Panc1 (cell line): Measurements from ENCODE around the gene IFNAR1. TPM values are rescaled to one million over a fixed set of nuclear protein-coding genes. Genes with fewer than 3 reads are reported as not detected.

Experiments
- ATAC-seq: fragments of 200-7000 bp; cut with Tn5 transposase; 2 replicates; pipeline ENCODE4 v1.9.1; 2020; ENCODE audit warnings: mild to moderate bottlenecking, moderate library complexity
- BruUV-seq: library from RNA; stranded (reverse); fragments of 400-500 nt; replicated peaks from 2 replicates; lab custom pipeline; 2021; lab: Mats Ljungman, UMichigan
- CTCF ChIA-PET: fragments of 300-600 bp; sonication (Branson Sonifier 250); formaldehyde crosslinking; loops from one replicate; lab custom pipeline; 2022; ENCODE audit warnings: antibody characterized with exemption; lab: Charles Lee
- POLR2A ChIA-PET: fragments of 300-600 bp; sonication (Branson Sonifier 250); formaldehyde crosslinking; loops from one replicate; lab custom pipeline; 2022; ENCODE audit warnings: antibody characterized with exemption; lab: Charles Lee
- DNase-seq: peaks from one replicate; pipeline ENCODE4 v3.0.0-alpha.2; 2010; ENCODE audit warnings: low read depth, low spot score
- H3K27ac ChIP-seq: 2 replicates; pipeline ENCODE4 v1.5.1; 2011; ENCODE audit warnings: mild to moderate bottlenecking, low read length, inconsistent platforms
- H3K27me3 ChIP-seq: fragments of 200-500 bp; sonication (Bioruptor generic); 2 replicates; pipeline ENCODE4 v1.6.0; 2014; ENCODE audit warnings: low read length, inconsistent platforms; ENCODE audit not compliant: control insufficient read depth, insufficient read depth
- H3K36me3 ChIP-seq: fragments of 200-500 bp; sonication (Bioruptor generic); 2 replicates; pipeline ENCODE4 v1.5.1; 2014; ENCODE audit warnings: inconsistent platforms, mild to moderate bottlenecking, low read length, moderate library complexity; ENCODE audit not compliant: control insufficient read depth, insufficient read depth
- H3K4me1 ChIP-seq: 2 replicates; pipeline ENCODE4 v1.5.1; 2011; ENCODE audit warnings: inconsistent platforms, mild to moderate bottlenecking, low read length, moderate library complexity; ENCODE audit not compliant: control insufficient read depth, insufficient read depth
- H3K4me3 ChIP-seq, 2 experiments: 2 replicates each; pipeline ENCODE4 v1.5.1; 2011 to 2012; ENCODE audit warnings: low read depth in 2 of 2, low read length in 2 of 2, mild to moderate bottlenecking in 2 of 2, inconsistent platforms in 1 of 2, moderate library complexity in 1 of 2
- H3K9me3 ChIP-seq: fragments of 200-500 bp; sonication (Bioruptor generic); 2 replicates; pipeline ENCODE4 v1.5.1; 2014; ENCODE audit warnings: low read depth, mild to moderate bottlenecking, inconsistent platforms, low read length, moderate library complexity; ENCODE audit not compliant: control insufficient read depth, insufficient read depth
- CTCF ChIP-seq: fragments of 450-650 bp; IDR thresholded peaks from 2 replicates; pipeline ENCODE4 v1.5.1; 2017; ENCODE audit warnings: mild to moderate bottlenecking
- POLR2AphosphoS5 ChIP-seq: IDR thresholded peaks from 2 replicates; pipeline ENCODE4 v1.6.1; 2012; ENCODE audit warnings: mild to moderate bottlenecking, low read depth, low read length, moderate library complexity
- REST ChIP-seq, 2 experiments: IDR thresholded peaks; 2 replicates each; pipeline ENCODE4 v1.6.1; 2011 to 2012; ENCODE audit warnings: low read depth in 2 of 2, control low read depth in 1 of 2, low read length in 1 of 2, mild to moderate bottlenecking in 1 of 2, moderate library complexity in 1 of 2; ENCODE audit not compliant: insufficient read depth in 1 of 2
- SIN3A ChIP-seq: IDR thresholded peaks from 2 replicates; pipeline ENCODE4 v1.6.1; 2012; ENCODE audit warnings: low read depth, mild to moderate bottlenecking, low read length, moderate library complexity, borderline replicate concordance; ENCODE audit not compliant: insufficient read depth
- TCF7L2 ChIP-seq: IDR thresholded peaks from 2 replicates; pipeline ENCODE4 v1.6.1; 2011; ENCODE audit warnings: mild to moderate bottlenecking, low read depth, low read length, inconsistent platforms
- in situ Hi-C: cut with HindIII; loops from 2 replicates; pipeline ENCODE4 v1.10.0; 2016; ENCODE audit warnings: low sequenced_read_pairs, low pct_unique_long_range_greater_than_20kb
- intact Hi-C: fragments of 100-400 bp; cut with micrococcal nuclease; formaldehyde crosslinking; loops from one replicate; pipeline ENCODE4 v1.10.0; 2022; ENCODE audit not compliant: unreplicated experiment
- total RNA-seq: library from RNA; stranded (reverse); gene quantifications from one replicate; pipeline ENCODE4 v1.2.1, GENCODE V29; 2021; ENCODE audit not compliant: unreplicated experiment

The IFNAR1 gene
- total RNA-seq, 1 experiment from 2014 or later, result 23.8 TPM

GRCh38 chr21:33367309-33367973 lies 42.7 kb downstream of the IFNAR1 start:
- Histone ChIP-seq H3K4me3 (no peak overlapping the region), H3K27ac (no peak overlapping the region), H3K36me3 (no peaks in the 10 kb centered on the region), H3K9me3 (no peaks in the 10 kb centered on the region; the same call in 1 of the 2 replicates), H3K4me1 (no peaks in the 10 kb centered on the region), H3K27me3 (no peaks in the 10 kb centered on the region)
- ATAC-seq (no peak), DNase-seq (no peak)
- ChIA-PET CTCF (interaction anchor here (0.6 kb wide), 1 partner anchor 65 kb away, joined by 5 read pairs; no protein-coding TSS in a partner anchor), POLR2A (no interaction called here)
- intact Hi-C loops (no loop called here), in situ Hi-C loops (no loop called here)
- no peak for TF ChIP-seq POLR2AphosphoS5
- BruUV-seq, result no TSS peak

- ATAC-seq, result no peak
- H3K9me3 ChIP-seq, result no peaks in the 10 kb centered on the region; the same call in 1 of the 2 replicates
- intact Hi-C loops (no loop called here), in situ Hi-C loops (no loop called here)
- ChIA-PET CTCF (no interaction called here), POLR2A (no interaction called here)
- no peak overlapping the region for H3K27ac ChIP-seq
- no peak overlapping the region for H3K4me3 ChIP-seq
- DNase-seq, result no peak
- H3K4me1 ChIP-seq, result no peaks in the 10 kb centered on the region
- TF ChIP-seq TCF7L2 (no peak), REST (IDR thresholded peaks at IDR 0.05; ENCODE audit: insufficient read depth in 1 of 2, low read depth in 2 of 2, low read length in 1 of 2) (no peak), POLR2AphosphoS5 (no peak), SIN3A (no peak), CTCF (no peak)
- BruUV-seq, result no TSS peak
- H3K36me3 ChIP-seq, result no peaks in the 10 kb centered on the region
- no peaks in the 10 kb centered on the region for H3K27me3 ChIP-seq
These were observed 43.4 kb downstream of the IFNAR1 start for GRCh38 chr21:33368124-33368523.

GRCh38 chr21:33368576-33368975 lies 43.8 kb downstream of the IFNAR1 start:
- Histone ChIP-seq H3K36me3 (no peaks in the 10 kb centered on the region), H3K27ac (no peak overlapping the region), H3K9me3 (no peaks in the 10 kb centered on the region; the same call in 1 of the 2 replicates), H3K4me3 (no peak overlapping the region), H3K4me1 (no peaks in the 10 kb centered on the region), H3K27me3 (no peaks in the 10 kb centered on the region)
- DNase-seq (no peak), ATAC-seq (no peak)
- no TSS peak for BruUV-seq
- CTCF ChIA-PET, result no interaction called here
- intact Hi-C loops (no loop called here), in situ Hi-C loops (no loop called here)
- POLR2A ChIA-PET, result no interaction called here
- TF ChIP-seq POLR2AphosphoS5 (no peak), SIN3A (no peak), TCF7L2 (no peak), CTCF (no peak), REST (IDR thresholded peaks at IDR 0.05; ENCODE audit: insufficient read depth in 1 of 2, low read depth in 2 of 2, low read length in 1 of 2) (no peak)
